G401 (cell line): ENCODE data around the gene KDM3B. TPM values are rescaled to one million over a fixed set of nuclear protein-coding genes. Genes with fewer than 3 reads are reported as not detected.

Source experiments
- DNase-seq: peaks from one replicate; pipeline ENCODE4 v3.0.0-alpha.2; 2015; ENCODE audit warnings: low spot score
- in situ Hi-C: cut with HindIII; loops from 2 replicates; pipeline ENCODE4 v1.10.0; 2016; ENCODE audit warnings: low sequenced_read_pairs, mixed read lengths
- total RNA-seq: library from RNA; depleted of rRNA; stranded (reverse); fragments of >200 nt; shearing (Covaris generic); gene quantifications from 2 replicates; pipeline ENCODE4 v1.2.3, GENCODE V29; 2014; rRNA removed

The KDM3B gene
- total RNA-seq, 1 experiment from 2014 or later, result 72.0 TPM

GRCh38 chr5:138476918-138477317 lies 124.4 kb downstream of the KDM3B start:
- DNase-seq, result no peak
- in situ Hi-C loops, result no loop called here

DNA sequence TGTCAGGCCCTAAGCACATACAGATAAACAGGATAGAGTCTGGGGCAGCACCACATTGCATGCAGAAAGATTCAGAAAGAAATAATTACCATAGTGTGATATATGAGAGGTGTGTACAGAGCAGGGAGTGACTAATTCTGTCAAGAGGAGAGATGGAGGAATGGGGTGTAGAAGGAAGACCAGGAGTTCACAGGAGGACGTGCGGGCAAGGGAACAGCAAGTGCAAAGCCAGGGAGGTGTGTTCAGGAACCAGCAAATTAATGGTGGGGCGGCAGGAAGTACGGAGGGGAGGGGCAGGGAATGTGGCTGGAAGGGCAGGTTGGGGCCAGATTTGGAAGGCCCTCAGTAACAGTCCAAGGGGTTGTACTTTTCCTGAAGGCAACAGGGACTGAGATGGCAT lies 130.2 kb downstream of the KDM3B start:
- no peak for DNase-seq
- in situ Hi-C loops, result no loop called here

Other genes with a start within 250 kb of the KDM3B start
- gene NME5, start 213.3 kb upstream of the KDM3B start, total RNA-seq, result not detected in 2 replicates
- 36.8 and 47.4 TPM in 2 replicates for gene BRD8, start 174.1 kb upstream of the KDM3B start, total RNA-seq
- gene KIF20A, start 173.6 kb upstream of the KDM3B start, total RNA-seq, result 30.7 and 51.0 TPM in 2 replicates
- 25.4 and 53.6 TPM in 2 replicates for gene CDC23, start 139.4 kb upstream of the KDM3B start, total RNA-seq
- not detected in 2 replicates for gene GFRA3, start 78.1 kb upstream of the KDM3B start, total RNA-seq
- 39.8 and 57.5 TPM in 2 replicates for gene CDC25C, start 20.9 kb upstream of the KDM3B start, total RNA-seq
- 57.3 and 76.4 TPM in 2 replicates for gene FAM53C, start 14.4 kb upstream of the KDM3B start, total RNA-seq
- 23.9 and 35.9 TPM in 2 replicates for gene REEP2, start 86.4 kb downstream of the KDM3B start, total RNA-seq
- 0.62 and 4.0 TPM in 2 replicates for gene EGR1, start 112.8 kb downstream of the KDM3B start, total RNA-seq
- 168 and 229 TPM in 2 replicates for gene ETF1, start 190.6 kb downstream of the KDM3B start, total RNA-seq
- gene HSPA9, start 222.7 kb downstream of the KDM3B start, total RNA-seq, result 394 and 650 TPM in 2 replicates